GM12878 (cell line): ENCODE results near the gene WDR41. TPM values are rescaled to one million over a fixed set of nuclear protein-coding genes. Genes with fewer than 3 reads are reported as not detected.

Experiments used
- ATAC-seq: fragments of 200-7000 bp; cut with Tn5 transposase; 3 replicates; pipeline ENCODE4 v1.9.1; 2020; ENCODE audit warnings: mild to moderate bottlenecking, moderate library complexity
- BruUV-seq: library from RNA; stranded (reverse); fragments of 400-500 nt; replicated peaks from 2 replicates; lab custom pipeline; 2021; lab: Mats Ljungman, UMichigan
- CTCF ChIA-PET: fragments of 300-600 bp; sonication (Branson Sonifier 250); formaldehyde crosslinking; extraction: SDS; loops from one replicate; lab custom pipeline; 2021; ENCODE audit warnings: inconsistent platforms; lab: Yijun Ruan, JAX
- POLR2A ChIA-PET: fragments of 350-600 bp; formaldehyde crosslinking; extraction: SDS; loops from one replicate; lab custom pipeline; 2021; ENCODE audit warnings: inconsistent platforms; lab: Charles Lee
- RAD21 ChIA-PET: fragments of 300-600 bp; sonication (Branson Sonifier 250); formaldehyde crosslinking; loops from one replicate; lab custom pipeline; 2023; ENCODE audit warnings: antibody characterized with exemption; ENCODE audit not compliant: unreplicated experiment; lab: Charles Lee
- SMC1A ChIA-PET: fragments of 300-600 bp; sonication (Branson Sonifier 250); formaldehyde crosslinking; loops from one replicate; lab custom pipeline; 2023; ENCODE audit not compliant: unreplicated experiment, uncharacterized antibody; lab: Charles Lee
- DNase-seq: peaks from one replicate; pipeline ENCODE4 v3.0.0-alpha.2; 2011; ENCODE audit warnings: low read depth, low spot score
- FAIRE-seq: peaks from 3 replicates; lab custom pipeline; 2011; peaks lifted over from hg19 to GRCh38; lab: Jason Lieb, UNC
- H2AFZ ChIP-seq: 2 replicates; pipeline ENCODE4 v1.6.0; 2011; ENCODE audit warnings: low read depth, low read length, control low read depth; ENCODE audit not compliant: control insufficient read depth
- H3K27ac ChIP-seq: 2 replicates; pipeline ENCODE4 v1.5.1; 2011; ENCODE audit warnings: control low read depth; ENCODE audit not compliant: control insufficient read depth, insufficient read depth
- H3K27me3 ChIP-seq, 2 experiments: replicated peaks in 1 of 2; 2 replicates each; pipeline versions ENCODE4 v1.6.0 to v1.6.1; 2011; ENCODE audit warnings: low read length in 1 of 2; ENCODE audit not compliant: control insufficient read depth in 2 of 2, insufficient read depth in 2 of 2
- H3K36me3 ChIP-seq, 2 experiments: 2 replicates each; pipeline ENCODE4 v1.5.1; 2011; ENCODE audit warnings: low read length in 1 of 2; ENCODE audit not compliant: control insufficient read depth in 2 of 2, insufficient read depth in 2 of 2
- H3K4me1 ChIP-seq: 2 replicates; pipeline ENCODE4 v1.6.1; 2011; ENCODE audit warnings: mild to moderate bottlenecking, low read length, moderate library complexity, mixed read lengths; ENCODE audit not compliant: control insufficient read depth, insufficient read depth
- H3K4me2 ChIP-seq: 2 replicates; pipeline ENCODE4 v1.6.0; 2011; ENCODE audit warnings: control low read depth; ENCODE audit not compliant: control insufficient read depth, insufficient read depth
- H3K4me3 ChIP-seq: fragments of 200-600 bp; sonication (generic); 2 replicates; pipeline ENCODE4 v1.5.1; 2016
- H3K79me2 ChIP-seq: 2 replicates; pipeline ENCODE4 v1.6.0; 2011; ENCODE audit warnings: low read length; ENCODE audit not compliant: control insufficient read depth, insufficient read depth
- H3K9ac ChIP-seq: 2 replicates; pipeline ENCODE4 v1.8.0; 2011; ENCODE audit warnings: low read length, control low read depth, mixed read lengths; ENCODE audit not compliant: control insufficient read depth, insufficient read depth
- H3K9me3 ChIP-seq: replicated peaks from 3 replicates; pipeline ENCODE4 v1.5.1; 2011; ENCODE audit warnings: mild to moderate bottlenecking, low read length; ENCODE audit not compliant: control insufficient read depth, insufficient read depth
- H4K20me1 ChIP-seq: 2 replicates; pipeline ENCODE4 v1.6.0; 2011; ENCODE audit not compliant: control insufficient read depth, insufficient read depth
- BCL3 ChIP-seq: IDR thresholded peaks from 2 replicates; pipeline ENCODE4 v1.6.1; 2011; ENCODE audit warnings: borderline replicate concordance, low read depth, mild to moderate bottlenecking, moderate library complexity, low read length; ENCODE audit not compliant: insufficient read depth, poor library complexity, severe bottlenecking
- CEBPZ ChIP-seq: fragments of 150-350 bp; IDR thresholded peaks from 2 replicates; pipeline ENCODE4 v1.6.1; 2016; ENCODE audit warnings: low read depth, low read length
- EED ChIP-seq: sonication (generic); IDR thresholded peaks from 2 replicates; pipeline ENCODE4 v1.6.1; 2016; ENCODE audit warnings: antibody characterized with exemption, low read depth
- ELK1 ChIP-seq: IDR thresholded peaks from 2 replicates; pipeline ENCODE4 v1.6.1; 2012; ENCODE audit warnings: low read depth, low read length, improper control_type of control experiment
- MLLT1 ChIP-seq: fragments of 450-650 bp; IDR thresholded peaks from 2 replicates; pipeline ENCODE4 v1.6.1; 2016; ENCODE audit warnings: mild to moderate bottlenecking
- RAD21 ChIP-seq: IDR thresholded peaks from 2 replicates; pipeline ENCODE4 v1.6.1; 2011; ENCODE audit warnings: mild to moderate bottlenecking, low read depth, low read length, moderate library complexity; ENCODE audit not compliant: insufficient read depth
- SMARCA5 ChIP-seq: fragments of 450-650 bp; IDR thresholded peaks from 2 replicates; pipeline ENCODE4 v1.6.1; 2017; ENCODE audit warnings: mild to moderate bottlenecking
- SREBF1 ChIP-seq: IDR thresholded peaks from 2 replicates; pipeline ENCODE4 v1.6.1; 2012; ENCODE audit warnings: mild to moderate bottlenecking, low read length
- STAT3 ChIP-seq: IDR thresholded peaks from 2 replicates; pipeline ENCODE4 v1.6.1; 2011; ENCODE audit warnings: low read depth, low read length, improper control_type of control experiment
- SUPT20H ChIP-seq: IDR thresholded peaks from 2 replicates; pipeline ENCODE4 v1.6.1; 2011; ENCODE audit warnings: low read depth, mild to moderate bottlenecking, low read length, moderate library complexity, borderline replicate concordance; ENCODE audit not compliant: control insufficient read depth
- TCF3 ChIP-seq: IDR thresholded peaks from 2 replicates; pipeline ENCODE4 v1.6.1; 2012; ENCODE audit warnings: low read depth, mild to moderate bottlenecking, low read length, borderline replicate concordance; ENCODE audit not compliant: insufficient read depth
- YBX1 ChIP-seq: fragments of 450-650 bp; IDR thresholded peaks from 2 replicates; pipeline ENCODE4 v1.6.1; 2016; ENCODE audit warnings: antibody characterized with exemption
- WGBS: methylation state at CpG from one replicate; pipeline ENCODE4 v1.1.6; 2016; ENCODE audit warnings: low lambda C conversion rate; ENCODE audit not compliant: insufficient replicate concordance, insufficient coverage; ENCODE audit errors: missing lambda C conversion rate; 5-methylcytosine and 5-hydroxymethylcytosine counted together
- in situ Hi-C: fragments of 300-500 bp; cut with MboI; formaldehyde crosslinking; loops from 9 replicates; pipeline ENCODE4 v1.14.3; 2018; ENCODE audit warnings: mixed read lengths
- intact Hi-C: fragments of 100-400 bp; cut with micrococcal nuclease; formaldehyde crosslinking; loops from one replicate; pipeline ENCODE4 v1.14.2; 2022; ENCODE audit not compliant: unreplicated experiment
- polyA plus RNA-seq, 11 experiments: library from polyadenylated mRNA; depleted of rRNA in 4 of 11; unstranded in 6 of 11; stranded (reverse) in 5 of 11; fragments of >200 nt; fragmentation: Nextera tagmentation in 4 of 11; fragmentation: Illumina TruSeq in 1 of 11; extraction: Ambion mirVana in 4 of 11; extraction: Trizol in 1 of 11; gene quantifications; 1 replicate in 1 of 11; 2 replicates in 10 of 11; pipeline versions ENCODE4 v1.2.1 to v1.2.3, GENCODE V29; 2011 to 2016; ENCODE audit warnings: inconsistent platforms in 2 of 11, missing spikeins in 2 of 11, low read depth in 1 of 11
- total RNA-seq, 4 experiments: library from RNA; depleted of rRNA in 3 of 4; stranded (reverse); fragments of >200 nt in 3 of 4; fragmentation: Illumina TruSeq in 1 of 4; extraction: Trizol in 1 of 4; gene quantifications; 2 replicates each; pipeline versions ENCODE4 v1.2.1 to v1.2.3, GENCODE V29; 2013 to 2021
- TF ChIP-seq, protein P1 (sequence below): fragments of 450-650 bp; IDR thresholded peaks from 2 replicates; pipeline ENCODE4 v1.6.1; 2017; ENCODE audit warnings: mild to moderate bottlenecking, low read depth, inconsistent platforms; ENCODE audit not compliant: poor library complexity, severe bottlenecking

The WDR41 gene
- total and polyA plus RNA-seq, 10 of the 15 experiments (the other 5 are each of a cell fraction or from before 2014, with no cell fraction given), result 60.0 to 124 (median 84.4) TPM

- TF ChIP-seq BCL3 (no peak), SMARCA5 (no peak), ELK1 (no peak)
Observed at GRCh38 chr5:77390795-77391194, 101.3 kb downstream of the WDR41 start (continued).

DNA sequence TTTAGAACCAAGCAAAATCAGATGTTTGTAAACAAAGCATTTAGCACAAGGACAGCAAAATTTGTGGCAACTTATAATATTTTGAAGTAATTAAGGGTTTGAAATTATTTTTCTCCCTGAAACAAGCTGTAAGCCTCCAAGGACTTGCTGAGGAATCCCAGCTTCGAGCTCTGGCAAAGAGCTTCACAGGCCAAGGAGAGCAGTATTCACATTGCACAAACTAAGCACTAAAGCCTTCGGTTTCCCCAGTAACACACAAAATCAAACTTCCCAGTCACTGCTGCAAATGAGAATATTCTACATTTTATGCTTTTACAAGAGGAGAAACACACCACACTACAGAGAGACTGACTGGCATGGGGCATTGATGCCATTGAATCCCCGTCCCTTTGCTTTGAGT lies 101.9 kb downstream of the WDR41 start:
- DNase-seq (no peak), ATAC-seq (no peak), FAIRE-seq (no peak)
- ChIA-PET CTCF (interaction anchor here (1.0 kb wide), 1 partner anchor 11 kb away, joined by 3 read pairs; no protein-coding TSS in a partner anchor), RAD21 (no interaction called here), SMC1A (interaction anchor here (1.0 to 4.0 kb wide), 3 partner anchors 11 to 33 kb away, joined by 4 to 22 read pairs (median 4); no protein-coding TSS in a partner anchor), POLR2A (interaction anchor here (0.5 kb wide), 1 partner anchor 12 kb away, joined by 4 read pairs; no protein-coding TSS in a partner anchor)
- Histone ChIP-seq H3K79me2 (no peaks in the 10 kb centered on the region), H3K27me3 (no peaks in the 10 kb centered on the region), H3K9ac (no peak overlapping the region), H3K36me3 (no peaks in the 10 kb centered on the region), H3K4me3 (no peak overlapping the region), H3K4me1 (no peaks in the 10 kb centered on the region), H2AFZ (no peak overlapping the region), H3K4me2 (no peak overlapping the region), H3K9me3 (no peaks in the 10 kb centered on the region; the same call in 2 of the 3 replicates), H3K27ac (no peak overlapping the region), H4K20me1 (no peaks in the 10 kb centered on the region)
- WGBS, result 19% methylated on average over 3 of the region's 3 CpGs
- intact Hi-C loops, result no loop called here
- in situ Hi-C loops, result no loop called here
- no TSS peak for BruUV-seq
- TF ChIP-seq RAD21, result no peak
- TF ChIP-seq CEBPZ, result no peak
- no peak for TF ChIP-seq SREBF1
- no peak for TF ChIP-seq YBX1
- no peak for TF ChIP-seq MLLT1
- TF ChIP-seq EED, result no peak
- TF ChIP-seq STAT3, result no peak
- no peak for TF ChIP-seq SUPT20H
- no peak for TF ChIP-seq TCF3
- TF ChIP-seq, protein P1, sequence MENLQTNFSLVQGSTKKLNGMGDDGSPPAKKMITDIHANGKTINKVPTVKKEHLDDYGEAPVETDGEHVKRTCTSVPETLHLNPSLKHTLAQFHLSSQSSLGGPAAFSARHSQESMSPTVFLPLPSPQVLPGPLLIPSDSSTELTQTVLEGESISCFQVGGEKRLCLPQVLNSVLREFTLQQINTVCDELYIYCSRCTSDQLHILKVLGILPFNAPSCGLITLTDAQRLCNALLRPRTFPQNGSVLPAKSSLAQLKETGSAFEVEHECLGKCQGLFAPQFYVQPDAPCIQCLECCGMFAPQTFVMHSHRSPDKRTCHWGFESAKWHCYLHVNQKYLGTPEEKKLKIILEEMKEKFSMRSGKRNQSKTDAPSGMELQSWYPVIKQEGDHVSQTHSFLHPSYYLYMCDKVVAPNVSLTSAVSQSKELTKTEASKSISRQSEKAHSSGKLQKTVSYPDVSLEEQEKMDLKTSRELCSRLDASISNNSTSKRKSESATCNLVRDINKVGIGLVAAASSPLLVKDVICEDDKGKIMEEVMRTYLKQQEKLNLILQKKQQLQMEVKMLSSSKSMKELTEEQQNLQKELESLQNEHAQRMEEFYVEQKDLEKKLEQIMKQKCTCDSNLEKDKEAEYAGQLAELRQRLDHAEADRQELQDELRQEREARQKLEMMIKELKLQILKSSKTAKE, result no peak
